HepG2 (cell line): Measurements from ENCODE around the gene AGAP6. TPM values are rescaled to one million over a fixed set of nuclear protein-coding genes. Genes with fewer than 3 reads are reported as not detected.
"Not testable (repeated sequence)": the region's sequence is repeated elsewhere in the genome, so short reads cannot be mapped to it uniquely, and the experiment has no call there.

Experiments
- ERF ChIP-seq: IDR thresholded peaks from 2 replicates; pipeline ENCODE4 v1.6.1; 2018; ENCODE audit warnings: missing biosample characterization, missing genetic modification reagents
- FOXK1 ChIP-seq: sonication (generic); formaldehyde crosslinking; IDR thresholded peaks from 2 replicates; pipeline ENCODE4 v1.4.0; 2020; ENCODE audit warnings: low read depth, missing genetic modification reagents, borderline replicate concordance
- FOXK2 ChIP-seq: fragments of 450-650 bp; IDR thresholded peaks from 2 replicates; pipeline ENCODE4 v1.6.1; 2016
- FOXO1 ChIP-seq: sonication (generic); formaldehyde crosslinking; IDR thresholded peaks from 2 replicates; pipeline ENCODE4 v1.4.0; 2020; ENCODE audit warnings: missing genetic modification reagents
- HNF4A ChIP-seq: sonication (generic); formaldehyde crosslinking; IDR thresholded peaks from 2 replicates; pipeline ENCODE4 v1.4.0; 2020; ENCODE audit warnings: missing genetic modification reagents
- LCORL ChIP-seq, 2 experiments: fragments of 450-650 bp in 1 of 2; sonication (generic) in 1 of 2; formaldehyde crosslinking in 1 of 2; IDR thresholded peaks; 2 replicates each; pipeline versions ENCODE4 v1.5.0 to v1.6.1; 2017 to 2020; ENCODE audit warnings: antibody characterized with exemption in 1 of 2, missing genetic modification reagents in 1 of 2
- NR2F6 ChIP-seq, 2 experiments: IDR thresholded peaks; 2 replicates each; pipeline ENCODE4 v1.6.1; 2016; ENCODE audit warnings: antibody characterized with exemption in 1 of 2, mild to moderate bottlenecking in 1 of 2
- RXRB ChIP-seq: IDR thresholded peaks from 2 replicates; pipeline ENCODE4 v1.6.1; 2016; ENCODE audit warnings: borderline replicate concordance, missing genetic modification reagents, missing compliant biosample characterization
- SMAD3 ChIP-seq: sonication (generic); formaldehyde crosslinking; IDR thresholded peaks from 2 replicates; pipeline ENCODE4 v1.4.0; 2020; ENCODE audit warnings: missing genetic modification reagents
- SOX6 ChIP-seq, 2 experiments: fragments of 450-650 bp in 1 of 2; sonication (generic) in 1 of 2; formaldehyde crosslinking in 1 of 2; IDR thresholded peaks; 2 replicates each; pipeline versions ENCODE4 v1.4.0 to v1.6.1; 2017 to 2020; ENCODE audit warnings: antibody characterized with exemption in 1 of 2, mild to moderate bottlenecking in 1 of 2, missing genetic modification reagents in 1 of 2
- TARDBP ChIP-seq: sonication (generic); formaldehyde crosslinking; IDR thresholded peaks from 2 replicates; pipeline ENCODE4 v1.8.0; 2022; ENCODE audit warnings: mild to moderate bottlenecking, missing genetic modification reagents
- TEAD3 ChIP-seq: optimal IDR thresholded peaks from 2 replicates; pipeline ENCODE3; 2016; ENCODE audit warnings: borderline replicate concordance
- ZBTB25 ChIP-seq: IDR thresholded peaks from 2 replicates; pipeline ENCODE4 v1.6.1; 2018; ENCODE audit warnings: missing genetic modification reagents
- ZBTB7B ChIP-seq: sonication (generic); formaldehyde crosslinking; IDR thresholded peaks from 2 replicates; pipeline ENCODE4 v1.4.0; 2020; ENCODE audit warnings: missing genetic modification reagents
- ZGPAT ChIP-seq: IDR thresholded peaks from 2 replicates; pipeline ENCODE4 v1.6.1; 2016; ENCODE audit warnings: mild to moderate bottlenecking
- ZNF143 ChIP-seq: sonication (generic); formaldehyde crosslinking; IDR thresholded peaks from 2 replicates; pipeline ENCODE4 v1.4.0; 2020; ENCODE audit warnings: missing genetic modification reagents
- ZNF749 ChIP-seq: sonication (generic); formaldehyde crosslinking; IDR thresholded peaks from 2 replicates; pipeline ENCODE4 v1.8.0; 2022; ENCODE audit warnings: mild to moderate bottlenecking, missing genetic modification reagents, moderate library complexity, borderline replicate concordance
- polyA plus RNA-seq, 8 experiments: library from polyadenylated mRNA; depleted of rRNA in 3 of 8; stranded (reverse) in 7 of 8; unstranded in 1 of 8; fragments of >200 nt; fragmentation: Illumina TruSeq in 4 of 8; extraction: Trizol in 4 of 8; gene quantifications; 2 replicates each; pipeline versions ENCODE4 v1.2.1 to v1.2.3, GENCODE V29; 2011 to 2016; ENCODE audit warnings: low read depth in 4 of 8, missing spikeins in 1 of 8, mixed read lengths in 1 of 8; ENCODE audit not compliant: insufficient read depth in 1 of 8
- total RNA-seq, 5 experiments: library from RNA; depleted of rRNA; stranded (reverse); fragments of >200 nt; fragmentation: Illumina TruSeq; extraction: Trizol; gene quantifications; 2 replicates each; pipeline ENCODE4 v1.2.3, GENCODE V29; 2016; ENCODE audit warnings: low read depth in 1 of 5
- TF ChIP-seq, protein P1 (sequence below): sonication (generic); formaldehyde crosslinking; IDR thresholded peaks from 2 replicates; pipeline ENCODE4 v1.4.0; 2020; ENCODE audit warnings: missing genetic modification reagents
- TF ChIP-seq, protein P2 (sequence below): sonication (generic); formaldehyde crosslinking; IDR thresholded peaks from 2 replicates; pipeline ENCODE4 v1.4.0; 2020; ENCODE audit warnings: mild to moderate bottlenecking, missing genetic modification reagents, borderline replicate concordance

AGAP6 gene
- total and polyA plus RNA-seq, 2 of the 13 experiments (the other 11 are each of a cell fraction or from before 2014, with no cell fraction given), result 7.7 to 19.5 TPM

DNA sequence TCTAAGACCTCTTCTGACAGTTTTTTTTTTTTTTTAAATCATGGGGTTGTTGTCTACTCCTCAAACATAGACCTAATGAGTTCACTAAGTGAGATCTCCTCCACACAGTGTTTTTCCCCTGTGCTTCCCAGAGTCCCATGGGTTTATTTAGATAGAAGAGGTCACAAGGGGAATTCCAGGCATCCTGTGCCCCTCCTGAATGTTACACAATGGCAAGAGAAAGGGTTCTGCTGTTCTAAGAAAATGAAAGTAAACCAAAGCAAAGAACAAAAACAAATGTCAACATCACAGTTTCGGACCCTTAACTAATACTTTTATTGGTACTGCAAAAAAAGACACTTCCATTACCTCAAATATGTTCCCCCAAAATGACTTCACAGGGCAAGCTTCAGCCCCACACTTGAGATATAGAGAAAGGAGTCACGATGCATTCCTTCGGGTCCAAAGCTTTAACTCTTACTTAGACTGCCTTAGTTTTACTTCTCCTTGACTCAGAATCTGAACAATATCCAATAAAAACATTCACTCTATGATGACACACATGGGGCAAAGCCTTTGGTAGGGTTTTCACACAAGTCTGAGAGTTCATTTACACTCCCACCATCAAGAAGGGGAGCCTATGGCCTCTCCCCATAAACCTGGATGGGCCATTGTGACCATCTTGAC lies 63.9 kb downstream of the AGAP6 start (continued):
- 0 out of 2 replicates have a peak, but pooled peaks have one; percentile 18 for TF ChIP-seq FOXK1
- TF ChIP-seq TARDBP (CRISPR knock-in tag), result 0 out of 2 replicates have a peak, but pooled peaks have one; percentile 42
- not testable (repeated sequence) for TF ChIP-seq SOX6 (IDR thresholded peaks at IDR 0.05)
- TF ChIP-seq SOX6 (CRISPR knock-in tag; IDR thresholded peaks at IDR 0.05), result peak; percentile 91
- TF ChIP-seq ERF (CRISPR knock-in tag), result peak; percentile 52; the same call in 1 of the 2 replicates
- peak; percentile 69 for TF ChIP-seq ZNF143 (CRISPR knock-in tag)
- TF ChIP-seq, protein P1, sequence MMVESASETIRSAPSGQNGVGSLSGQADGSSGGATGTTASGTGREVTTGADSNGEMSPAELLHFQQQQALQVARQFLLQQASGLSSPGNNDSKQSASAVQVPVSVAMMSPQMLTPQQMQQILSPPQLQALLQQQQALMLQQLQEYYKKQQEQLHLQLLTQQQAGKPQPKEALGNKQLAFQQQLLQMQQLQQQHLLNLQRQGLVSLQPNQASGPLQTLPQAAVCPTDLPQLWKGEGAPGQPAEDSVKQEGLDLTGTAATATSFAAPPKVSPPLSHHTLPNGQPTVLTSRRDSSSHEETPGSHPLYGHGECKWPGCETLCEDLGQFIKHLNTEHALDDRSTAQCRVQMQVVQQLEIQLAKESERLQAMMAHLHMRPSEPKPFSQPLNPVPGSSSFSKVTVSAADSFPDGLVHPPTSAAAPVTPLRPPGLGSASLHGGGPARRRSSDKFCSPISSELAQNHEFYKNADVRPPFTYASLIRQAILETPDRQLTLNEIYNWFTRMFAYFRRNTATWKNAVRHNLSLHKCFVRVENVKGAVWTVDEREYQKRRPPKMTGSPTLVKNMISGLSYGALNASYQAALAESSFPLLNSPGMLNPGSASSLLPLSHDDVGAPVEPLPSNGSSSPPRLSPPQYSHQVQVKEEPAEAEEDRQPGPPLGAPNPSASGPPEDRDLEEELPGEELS (CRISPR knock-in tag), result peak; percentile 72
- peak; percentile 75; the same call in 1 of the 2 replicates for TF ChIP-seq ZGPAT
- peak; percentile 52; the same call in 1 of the 2 replicates for TF ChIP-seq ZBTB25 (CRISPR knock-in tag)
- peak; percentile 40; the same call in 1 of the 2 replicates for TF ChIP-seq LCORL (IDR thresholded peaks at IDR 0.05)
- TF ChIP-seq LCORL (CRISPR knock-in tag; IDR thresholded peaks at IDR 0.05), result 0 out of 2 replicates have a peak, but pooled peaks have one; percentile 41
- TF ChIP-seq ZNF749, result peak; percentile 15; the same call in 1 of the 2 replicates
- TF ChIP-seq, protein P2, sequence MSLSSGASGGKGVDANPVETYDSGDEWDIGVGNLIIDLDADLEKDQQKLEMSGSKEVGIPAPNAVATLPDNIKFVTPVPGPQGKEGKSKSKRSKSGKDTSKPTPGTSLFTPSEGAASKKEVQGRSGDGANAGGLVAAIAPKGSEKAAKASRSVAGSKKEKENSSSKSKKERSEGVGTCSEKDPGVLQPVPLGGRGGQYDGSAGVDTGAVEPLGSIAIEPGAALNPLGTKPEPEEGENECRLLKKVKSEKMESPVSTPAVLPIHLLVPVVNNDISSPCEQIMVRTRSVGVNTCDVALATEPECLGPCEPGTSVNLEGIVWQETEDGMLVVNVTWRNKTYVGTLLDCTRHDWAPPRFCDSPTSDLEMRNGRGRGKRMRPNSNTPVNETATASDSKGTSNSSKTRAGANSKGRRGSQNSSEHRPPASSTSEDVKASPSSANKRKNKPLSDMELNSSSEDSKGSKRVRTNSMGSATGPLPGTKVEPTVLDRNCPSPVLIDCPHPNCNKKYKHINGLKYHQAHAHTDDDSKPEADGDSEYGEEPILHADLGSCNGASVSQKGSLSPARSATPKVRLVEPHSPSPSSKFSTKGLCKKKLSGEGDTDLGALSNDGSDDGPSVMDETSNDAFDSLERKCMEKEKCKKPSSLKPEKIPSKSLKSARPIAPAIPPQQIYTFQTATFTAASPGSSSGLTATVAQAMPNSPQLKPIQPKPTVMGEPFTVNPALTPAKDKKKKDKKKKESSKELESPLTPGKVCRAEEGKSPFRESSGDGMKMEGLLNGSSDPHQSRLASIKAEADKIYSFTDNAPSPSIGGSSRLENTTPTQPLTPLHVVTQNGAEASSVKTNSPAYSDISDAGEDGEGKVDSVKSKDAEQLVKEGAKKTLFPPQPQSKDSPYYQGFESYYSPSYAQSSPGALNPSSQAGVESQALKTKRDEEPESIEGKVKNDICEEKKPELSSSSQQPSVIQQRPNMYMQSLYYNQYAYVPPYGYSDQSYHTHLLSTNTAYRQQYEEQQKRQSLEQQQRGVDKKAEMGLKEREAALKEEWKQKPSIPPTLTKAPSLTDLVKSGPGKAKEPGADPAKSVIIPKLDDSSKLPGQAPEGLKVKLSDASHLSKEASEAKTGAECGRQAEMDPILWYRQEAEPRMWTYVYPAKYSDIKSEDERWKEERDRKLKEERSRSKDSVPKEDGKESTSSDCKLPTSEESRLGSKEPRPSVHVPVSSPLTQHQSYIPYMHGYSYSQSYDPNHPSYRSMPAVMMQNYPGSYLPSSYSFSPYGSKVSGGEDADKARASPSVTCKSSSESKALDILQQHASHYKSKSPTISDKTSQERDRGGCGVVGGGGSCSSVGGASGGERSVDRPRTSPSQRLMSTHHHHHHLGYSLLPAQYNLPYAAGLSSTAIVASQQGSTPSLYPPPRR (CRISPR knock-in tag), result peak; percentile 25; the same call in 1 of the 2 replicates
- peak; percentile 73; the same call in 1 of the 2 replicates for TF ChIP-seq FOXO1 (CRISPR knock-in tag)
- TF ChIP-seq SMAD3 (CRISPR knock-in tag), result peak; percentile 67; the same call in 1 of the 2 replicates
- TF ChIP-seq NR2F6 (IDR thresholded peaks at IDR 0.05), result peak; percentile 94
- peak; percentile 96 for TF ChIP-seq NR2F6 (CRISPR knock-in tag; IDR thresholded peaks at IDR 0.05)
- TF ChIP-seq TEAD3 (CRISPR knock-in tag), result peak; percentile 95
- peak; percentile 58 for TF ChIP-seq HNF4A (CRISPR knock-in tag)
- TF ChIP-seq FOXK2, result peak; percentile 55; the same call in 1 of the 2 replicates
- peak; percentile 89 for TF ChIP-seq RXRB (CRISPR knock-in tag)
- TF ChIP-seq ZBTB7B (CRISPR knock-in tag), result 0 out of 2 replicates have a peak, but pooled peaks have one; percentile 35
